ENCODE results near the gene SLC44A1.

DNA sequence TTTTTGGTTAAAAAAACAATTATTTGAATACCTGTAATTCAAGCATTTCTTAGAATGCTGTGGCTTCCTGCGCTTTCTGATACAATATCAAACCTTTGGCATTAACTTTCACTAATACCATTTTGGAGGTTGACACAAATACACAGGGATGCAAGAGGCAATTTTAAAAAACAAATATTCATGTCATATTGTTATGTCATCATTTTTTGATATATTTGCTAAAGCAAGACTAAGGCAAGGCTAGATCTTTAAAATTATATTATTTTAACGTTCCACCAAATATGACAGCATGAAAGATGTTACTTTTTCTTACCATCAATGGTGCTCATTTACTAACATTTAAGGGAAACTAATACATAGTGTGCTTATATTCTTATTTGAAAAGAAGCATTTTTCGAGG lies 110.0 kb downstream of the SLC44A1 start:
- TF ChIP-seq, protein P1, sequence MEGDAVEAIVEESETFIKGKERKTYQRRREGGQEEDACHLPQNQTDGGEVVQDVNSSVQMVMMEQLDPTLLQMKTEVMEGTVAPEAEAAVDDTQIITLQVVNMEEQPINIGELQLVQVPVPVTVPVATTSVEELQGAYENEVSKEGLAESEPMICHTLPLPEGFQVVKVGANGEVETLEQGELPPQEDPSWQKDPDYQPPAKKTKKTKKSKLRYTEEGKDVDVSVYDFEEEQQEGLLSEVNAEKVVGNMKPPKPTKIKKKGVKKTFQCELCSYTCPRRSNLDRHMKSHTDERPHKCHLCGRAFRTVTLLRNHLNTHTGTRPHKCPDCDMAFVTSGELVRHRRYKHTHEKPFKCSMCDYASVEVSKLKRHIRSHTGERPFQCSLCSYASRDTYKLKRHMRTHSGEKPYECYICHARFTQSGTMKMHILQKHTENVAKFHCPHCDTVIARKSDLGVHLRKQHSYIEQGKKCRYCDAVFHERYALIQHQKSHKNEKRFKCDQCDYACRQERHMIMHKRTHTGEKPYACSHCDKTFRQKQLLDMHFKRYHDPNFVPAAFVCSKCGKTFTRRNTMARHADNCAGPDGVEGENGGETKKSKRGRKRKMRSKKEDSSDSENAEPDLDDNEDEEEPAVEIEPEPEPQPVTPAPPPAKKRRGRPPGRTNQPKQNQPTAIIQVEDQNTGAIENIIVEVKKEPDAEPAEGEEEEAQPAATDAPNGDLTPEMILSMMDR (IDR thresholded peaks at IDR 0.05): no peak
- no peak for TF ChIP-seq POLR2A (IDR thresholded peaks at IDR 0.05)
